Frontal cortex (tissue), 4 donors: Measurements from ENCODE around the gene CYBA. TPM values are rescaled to one million over a fixed set of nuclear protein-coding genes. Genes with fewer than 3 reads are reported as not detected.

Source experiments
- DNase-seq, 2 donors: peaks; one replicate each; pipeline ENCODE4 v3.0.0; 2012; ENCODE audit warnings: low spot score in 2 of 2
- FAIRE-seq: peaks from 2 replicates; lab custom pipeline; 2012; peaks lifted over from hg19 to GRCh38; lab: Jason Lieb, UNC
- total RNA-seq: library from RNA; depleted of rRNA; stranded (reverse); fragments of >200 nt; gene quantifications from one replicate; pipeline ENCODE4 v1.2.3, GENCODE V29; 2014
- donor health status: control.
- donor health status: control.
- donor health status: control.

CYBA gene
- total RNA-seq, 1 donor from 2014 or later: 24.9 TPM

GRCh38 chr16:88649924-88650748 is 717 bp downstream of the CYBA start:
- DNase-seq: no peak
- FAIRE-seq: no peak

- FAIRE-seq (no peak), DNase-seq (no peak)
Observed at GRCh38 chr16:88649195-88649923, 1.5 kb downstream of the CYBA start.

- no peak for FAIRE-seq
Observed at GRCh38 chr16:88647178-88648070, 3.4 kb downstream of the CYBA start.

GRCh38 chr16:88646345-88647034 is 4.4 kb downstream of the CYBA start:
- DNase-seq (no peak), FAIRE-seq (no peak)

More at GRCh38 chr16:88647178-88648070, 3.4 kb downstream of the CYBA start:
- DNase-seq: no peak

- FAIRE-seq: no peak
- no peak for DNase-seq
Observed at GRCh38 chr16:88645941-88646340, 4.9 kb downstream of the CYBA start.

- FAIRE-seq (no peak), DNase-seq (no peak)
Observed at GRCh38 chr16:88645455-88645854, 5.4 kb downstream of the CYBA start.

GRCh38 chr16:88643644-88643932 is 7.3 kb downstream of the CYBA start:
- DNase-seq (no peak), FAIRE-seq (no peak)

- no peak for FAIRE-seq
- DNase-seq: no peak
Observed at GRCh38 chr16:88642881-88643643, 7.8 kb downstream of the CYBA start.

GRCh38 chr16:88640498-88641247 is 10.2 kb downstream of the CYBA start:
- DNase-seq (no peak), FAIRE-seq (no peak)

GRCh38 chr16:88640039-88640495 is 10.8 kb downstream of the CYBA start:
- no peak for FAIRE-seq
- DNase-seq: no peak

GRCh38 chr16:88639231-88640038 is 11.4 kb downstream of the CYBA start:
- no peak for DNase-seq
- no peak for FAIRE-seq

- no peak for FAIRE-seq
- DNase-seq: no peak
Observed at GRCh38 chr16:88638323-88639230, 12.3 kb downstream of the CYBA start, which contains the start of gene IL17C. Gene IL17C (plus strand): TSS chr16:88638572. CDS start chr16:88638642, 70 bp downstream.

- no peak for DNase-seq
- no peak for FAIRE-seq
Observed at GRCh38 chr16:88636488-88637265, 14.2 kb downstream of the CYBA start.

- FAIRE-seq: no peak
- no peak for DNase-seq
Observed at GRCh38 chr16:88635671-88636319, 15.1 kb downstream of the CYBA start.

GRCh38 chr16:88634994-88635670 is 15.7 kb downstream of the CYBA start:
- FAIRE-seq: no peak
- DNase-seq: no peak
